MM.1S (cell line): ENCODE data around the gene SH3TC1.
A peak's percentile ranks its signal among the peaks of the same experiment; 100 is the strongest.

ENCODE experiments used
- DNase-seq: peaks from one replicate; pipeline ENCODE4 v3.0.0-alpha.2; 2015
- H2AFZ ChIP-seq: fragments of 300-600 bp; sonication (generic); 2 replicates; pipeline ENCODE4 v1.6.0; 2016; ENCODE audit warnings: antibody characterized with exemption, low read length
- H3F3A ChIP-seq: fragments of 300-600 bp; sonication (generic); 2 replicates; pipeline ENCODE4 v1.6.1; 2016; ENCODE audit warnings: mild to moderate bottlenecking, antibody characterized with exemption, low read length, moderate library complexity, mixed read lengths; ENCODE audit not compliant: insufficient read depth
- H3K27ac ChIP-seq: fragments of 300-600 bp; sonication (generic); 2 replicates; pipeline ENCODE4 v1.5.1; 2016; ENCODE audit warnings: mild to moderate bottlenecking, low read length
- H3K27me3 ChIP-seq: fragments of 300-600 bp; sonication (generic); replicated peaks from 2 replicates; pipeline ENCODE4 v1.6.0; 2016; ENCODE audit warnings: low read length; ENCODE audit not compliant: insufficient read depth
- H3K36me3 ChIP-seq: fragments of 300-600 bp; sonication (generic); replicated peaks from 2 replicates; pipeline ENCODE4 v1.6.1; 2016; ENCODE audit warnings: mild to moderate bottlenecking, low read length, mixed read lengths; ENCODE audit not compliant: insufficient read depth
- H3K4me1 ChIP-seq: fragments of 300-600 bp; sonication (generic); 2 replicates; pipeline ENCODE4 v1.6.1; 2016; ENCODE audit warnings: low read length, mixed read lengths
- H3K4me2 ChIP-seq: fragments of 300-600 bp; sonication (generic); 2 replicates; pipeline ENCODE4 v1.6.0; 2016; ENCODE audit warnings: low read depth, low read length
- H3K4me3 ChIP-seq: fragments of 300-600 bp; sonication (generic); 2 replicates; pipeline ENCODE4 v1.5.1; 2016; ENCODE audit warnings: low read length, mixed read lengths
- H3K79me2 ChIP-seq: fragments of 300-600 bp; sonication (generic); 2 replicates; pipeline ENCODE4 v1.6.1; 2016; ENCODE audit warnings: mixed run types, low read length, mixed read lengths
- H3K9ac ChIP-seq: fragments of 300-600 bp; sonication (generic); 2 replicates; pipeline ENCODE4 v1.6.1; 2016; ENCODE audit warnings: low read length, mixed read lengths
- H3K9me2 ChIP-seq: fragments of 300-600 bp; sonication (generic); replicated peaks from 2 replicates; pipeline ENCODE4 v1.6.1; 2016; ENCODE audit warnings: mild to moderate bottlenecking, low read length, mixed read lengths; ENCODE audit not compliant: insufficient read depth
- H3K9me3 ChIP-seq: fragments of 300-600 bp; sonication (generic); replicated peaks from 2 replicates; pipeline ENCODE4 v1.6.1; 2016; ENCODE audit warnings: mild to moderate bottlenecking, low read length, mixed read lengths; ENCODE audit not compliant: insufficient read depth
- H4K20me1 ChIP-seq: fragments of 300-600 bp; sonication (generic); 2 replicates; pipeline ENCODE4 v1.6.1; 2016; ENCODE audit warnings: mild to moderate bottlenecking, low read length, moderate library complexity, mixed read lengths; ENCODE audit not compliant: insufficient read depth
- EZH2 ChIP-seq: fragments of 300-600 bp; sonication (generic); optimal IDR thresholded peaks from 2 replicates; pipeline ENCODE3; 2017; ENCODE audit warnings: low read depth, mild to moderate bottlenecking, antibody characterized with exemption, low read length, mixed read lengths
- EZH2phosphoT487 ChIP-seq: fragments of 300-600 bp; sonication (generic); IDR thresholded peaks from 2 replicates; pipeline ENCODE4 v1.6.1; 2018; ENCODE audit warnings: antibody characterized with exemption, low read length
- TF ChIP-seq, protein P1 (sequence below): fragments of 300-600 bp; sonication (generic); IDR thresholded peaks from 2 replicates; pipeline ENCODE4 v1.5.1; 2016; ENCODE audit warnings: antibody characterized with exemption, low read length, mixed read lengths

Gene SH3TC1

GRCh38 chr4:8156617-8157016 lies 42.5 kb upstream of the SH3TC1 start:
- Histone ChIP-seq H3K27me3 (peaks cover 66% of the 10 kb centered on the region), H3K36me3 (no peaks in the 10 kb centered on the region), H3K79me2 (no peaks in the 10 kb centered on the region), H3F3A (no peaks in the 10 kb centered on the region), H4K20me1 (no peaks in the 10 kb centered on the region), H3K27ac (no peak overlapping the region), H3K9me2 (no peaks in the 10 kb centered on the region), H3K4me2 (no peak overlapping the region), H3K4me1 (no peaks in the 10 kb centered on the region), H3K9ac (no peak overlapping the region), H3K4me3 (no peak overlapping the region), H2AFZ (no peak overlapping the region), H3K9me3 (no peaks in the 10 kb centered on the region)
- DNase-seq, result no peak
- TF ChIP-seq EZH2phosphoT487 (no peak), EZH2 (no peak)
- TF ChIP-seq, protein P1, sequence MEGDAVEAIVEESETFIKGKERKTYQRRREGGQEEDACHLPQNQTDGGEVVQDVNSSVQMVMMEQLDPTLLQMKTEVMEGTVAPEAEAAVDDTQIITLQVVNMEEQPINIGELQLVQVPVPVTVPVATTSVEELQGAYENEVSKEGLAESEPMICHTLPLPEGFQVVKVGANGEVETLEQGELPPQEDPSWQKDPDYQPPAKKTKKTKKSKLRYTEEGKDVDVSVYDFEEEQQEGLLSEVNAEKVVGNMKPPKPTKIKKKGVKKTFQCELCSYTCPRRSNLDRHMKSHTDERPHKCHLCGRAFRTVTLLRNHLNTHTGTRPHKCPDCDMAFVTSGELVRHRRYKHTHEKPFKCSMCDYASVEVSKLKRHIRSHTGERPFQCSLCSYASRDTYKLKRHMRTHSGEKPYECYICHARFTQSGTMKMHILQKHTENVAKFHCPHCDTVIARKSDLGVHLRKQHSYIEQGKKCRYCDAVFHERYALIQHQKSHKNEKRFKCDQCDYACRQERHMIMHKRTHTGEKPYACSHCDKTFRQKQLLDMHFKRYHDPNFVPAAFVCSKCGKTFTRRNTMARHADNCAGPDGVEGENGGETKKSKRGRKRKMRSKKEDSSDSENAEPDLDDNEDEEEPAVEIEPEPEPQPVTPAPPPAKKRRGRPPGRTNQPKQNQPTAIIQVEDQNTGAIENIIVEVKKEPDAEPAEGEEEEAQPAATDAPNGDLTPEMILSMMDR, result no peak

DNA sequence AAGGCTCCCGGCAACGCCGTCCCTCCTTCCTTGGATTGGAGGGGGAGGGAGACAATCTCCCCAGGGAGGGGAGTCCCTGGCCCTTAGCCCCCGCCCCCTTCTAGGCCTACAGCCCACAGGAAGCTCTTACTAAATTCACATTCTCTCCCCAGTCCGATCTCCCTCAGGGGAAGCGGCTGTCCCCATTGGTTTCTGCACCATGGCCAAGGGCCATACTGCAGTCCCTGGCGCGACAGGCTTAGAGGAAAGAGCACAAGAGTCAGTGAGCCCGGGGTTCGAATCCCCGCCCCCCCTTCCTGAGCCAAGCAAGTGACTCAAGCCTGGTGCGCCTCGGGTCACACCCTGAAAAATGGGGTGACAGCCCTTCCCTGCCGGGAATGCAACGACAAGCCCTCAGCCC lies 41.6 kb upstream of the SH3TC1 start:
- Histone ChIP-seq H3K4me2 (no peak overlapping the region), H4K20me1 (no peaks in the 10 kb centered on the region), H3K36me3 (no peaks in the 10 kb centered on the region), H3F3A (no peaks in the 10 kb centered on the region), H2AFZ (no peak overlapping the region), H3K79me2 (no peaks in the 10 kb centered on the region), H3K9ac (no peak overlapping the region), H3K27ac (no peak overlapping the region), H3K4me3 (no peak overlapping the region), H3K27me3 (peaks cover 57% of the 10 kb centered on the region), H3K9me2 (no peaks in the 10 kb centered on the region), H3K9me3 (no peaks in the 10 kb centered on the region), H3K4me1 (no peaks in the 10 kb centered on the region)
- TF ChIP-seq EZH2phosphoT487, result no peak
- TF ChIP-seq, protein P1, result no peak
- TF ChIP-seq EZH2, result no peak
- DNase-seq, result no peak

GRCh38 chr4:8157944-8158709 lies 41.0 kb upstream of the SH3TC1 start:
- H3K4me3 ChIP-seq, result peak overlapping the region; percentile 59
- peaks cover 51% of the 10 kb centered on the region for H3K27me3 ChIP-seq
- TF ChIP-seq EZH2phosphoT487, result no peak
- H2AFZ ChIP-seq, result peak overlapping the region; percentile 63; the same call in 1 of the 2 replicates
- no peaks in the 10 kb centered on the region for H3K9me3 ChIP-seq
- no peaks in the 10 kb centered on the region for H3K79me2 ChIP-seq
- peak overlapping the region; percentile 92 for H3K4me2 ChIP-seq
- no peak for DNase-seq
- no peaks in the 10 kb centered on the region for H4K20me1 ChIP-seq
- H3K9ac ChIP-seq, result no peak overlapping the region
- H3F3A ChIP-seq, result no peaks in the 10 kb centered on the region
- no peaks in the 10 kb centered on the region for H3K36me3 ChIP-seq
- no peaks in the 10 kb centered on the region for H3K9me2 ChIP-seq
- no peaks in the 10 kb centered on the region for H3K4me1 ChIP-seq
- no peak overlapping the region for H3K27ac ChIP-seq
